ENCODE measurements around the gene PCLO. TPM values are rescaled to one million over a fixed set of nuclear protein-coding genes. Genes with fewer than 3 reads are reported as not detected.

The PCLO gene
- polyA plus RNA-seq, 1 donor (not counting 4 experiments of a cell fraction or from before 2014, with no cell fraction given): 1.8 TPM

- no peak overlapping the region for H3K4me3 ChIP-seq (ENCODE audit: control insufficient read depth in 2 of 3, extremely low read depth in 1 of 3, insufficient read depth in 2 of 3, low read depth in 1 of 3, low read length in 3 of 3)
- no peaks in the 10 kb centered on the region for H3K79me2 ChIP-seq (ENCODE audit: control insufficient read depth, insufficient read depth, low read length)
- no peaks in the 10 kb centered on the region for H3K27me3 ChIP-seq (ENCODE audit: control insufficient read depth, extremely low read depth, insufficient read depth, low read length)
- TF ChIP-seq CTCF (optimal IDR thresholded peaks at IDR 0.05 in 1 of 3, IDR thresholded peaks at IDR 0.05 in 1 of 3, conservative IDR thresholded peaks at IDR 0.05 in 1 of 3; ENCODE audit: extremely low read depth in 1 of 3, insufficient read depth in 2 of 3, low read length in 3 of 3): no peak
- no peak for TF ChIP-seq EZH2 (IDR thresholded peaks at IDR 0.05; ENCODE audit: low read length)
- FAIRE-seq: no peak
- H2AFZ ChIP-seq (ENCODE audit: control insufficient read depth, low read length): no peak overlapping the region
- H3K36me3 ChIP-seq (ENCODE audit: control insufficient read depth in 2 of 2, extremely low read depth in 1 of 2, insufficient read depth in 2 of 2, low read length in 2 of 2): no peaks in the 10 kb centered on the region
- H3K9ac ChIP-seq (ENCODE audit: control insufficient read depth, extremely low read depth, insufficient read depth, low read length): no peak overlapping the region
- dilution Hi-C loops (cut with MboI; ENCODE audit: extremely low pct_ligation_motif_present, low sequenced_read_pairs): no loop called here
- H3K4me1 ChIP-seq (ENCODE audit: control insufficient read depth, extremely low read depth, insufficient read depth, low read length): no peaks in the 10 kb centered on the region
- no peak for DNase-seq (ENCODE audit: low read depth, low spot score)
- no peak overlapping the region for H3K4me2 ChIP-seq (ENCODE audit: control insufficient read depth, extremely low read depth, insufficient read depth, low read depth, low read length)
- H4K20me1 ChIP-seq (ENCODE audit: control insufficient read depth, extremely low read depth, insufficient read depth, low read length): no peaks in the 10 kb centered on the region
- no peaks in the 10 kb centered on the region for H3K9me1 ChIP-seq (ENCODE audit: control insufficient read depth, extremely low read depth, insufficient read depth, low read length)
- no peak overlapping the region for H3K27ac ChIP-seq (ENCODE audit: control insufficient read depth, insufficient read depth, low read length)
- no peaks in the 10 kb centered on the region for H3K9me3 ChIP-seq (ENCODE audit: control insufficient read depth, low read depth, low read length)
Observed at GRCh38 chr7:82840061-82840460, 322.6 kb downstream of the PCLO start.

- dilution Hi-C loops (cut with MboI; ENCODE audit: extremely low pct_ligation_motif_present, low sequenced_read_pairs): no loop called here
- Histone ChIP-seq H2AFZ (ENCODE audit: control insufficient read depth, low read length) (no peak overlapping the region), H3K4me1 (ENCODE audit: control insufficient read depth, extremely low read depth, insufficient read depth, low read length) (no peaks in the 10 kb centered on the region)
Observed at GRCh38 chr7:82839555-82839954, 323.1 kb downstream of the PCLO start.

GRCh38 chr7:82839063-82839462 lies 323.6 kb downstream of the PCLO start:
- no peak for DNase-seq (ENCODE audit: low read depth, low spot score)
- dilution Hi-C loops (cut with MboI; ENCODE audit: extremely low pct_ligation_motif_present, low sequenced_read_pairs): no loop called here

More at GRCh38 chr7:82839555-82839954, 323.1 kb downstream of the PCLO start:
- Histone ChIP-seq H3K9me1 (ENCODE audit: control insufficient read depth, extremely low read depth, insufficient read depth, low read length) (no peaks in the 10 kb centered on the region), H3K4me3 (ENCODE audit: control insufficient read depth in 2 of 3, extremely low read depth in 1 of 3, insufficient read depth in 2 of 3, low read depth in 1 of 3, low read length in 3 of 3) (no peak overlapping the region), H3K27me3 (ENCODE audit: control insufficient read depth, extremely low read depth, insufficient read depth, low read length) (no peaks in the 10 kb centered on the region), H3K4me2 (ENCODE audit: control insufficient read depth, extremely low read depth, insufficient read depth, low read depth, low read length) (no peak overlapping the region), H3K9me3 (ENCODE audit: control insufficient read depth, low read depth, low read length) (no peaks in the 10 kb centered on the region), H3K9ac (ENCODE audit: control insufficient read depth, extremely low read depth, insufficient read depth, low read length) (no peak overlapping the region), H4K20me1 (ENCODE audit: control insufficient read depth, extremely low read depth, insufficient read depth, low read length) (no peaks in the 10 kb centered on the region), H3K27ac (ENCODE audit: control insufficient read depth, insufficient read depth, low read length) (no peak overlapping the region), H3K79me2 (ENCODE audit: control insufficient read depth, insufficient read depth, low read length) (no peaks in the 10 kb centered on the region), H3K36me3 (ENCODE audit: control insufficient read depth in 2 of 2, extremely low read depth in 1 of 2, insufficient read depth in 2 of 2, low read length in 2 of 2) (no peaks in the 10 kb centered on the region)
- no peak for TF ChIP-seq EZH2 (IDR thresholded peaks at IDR 0.05; ENCODE audit: low read length)
- no peak for FAIRE-seq
- no peak for DNase-seq (ENCODE audit: low read depth, low spot score)

More at GRCh38 chr7:82839063-82839462, 323.6 kb downstream of the PCLO start:
- no peak overlapping the region for H2AFZ ChIP-seq (ENCODE audit: control insufficient read depth, low read length)
- H3K4me3 ChIP-seq (ENCODE audit: control insufficient read depth in 2 of 3, extremely low read depth in 1 of 3, insufficient read depth in 2 of 3, low read depth in 1 of 3, low read length in 3 of 3): no peak overlapping the region
- H3K4me1 ChIP-seq (ENCODE audit: control insufficient read depth, extremely low read depth, insufficient read depth, low read length): no peaks in the 10 kb centered on the region
- H3K9me1 ChIP-seq (ENCODE audit: control insufficient read depth, extremely low read depth, insufficient read depth, low read length): no peaks in the 10 kb centered on the region
- no peak overlapping the region for H3K27ac ChIP-seq (ENCODE audit: control insufficient read depth, insufficient read depth, low read length)
- H3K27me3 ChIP-seq (ENCODE audit: control insufficient read depth, extremely low read depth, insufficient read depth, low read length): no peaks in the 10 kb centered on the region
- H3K9ac ChIP-seq (ENCODE audit: control insufficient read depth, extremely low read depth, insufficient read depth, low read length): no peak overlapping the region
- H3K36me3 ChIP-seq (ENCODE audit: control insufficient read depth in 2 of 2, extremely low read depth in 1 of 2, insufficient read depth in 2 of 2, low read length in 2 of 2): no peaks in the 10 kb centered on the region
- H4K20me1 ChIP-seq (ENCODE audit: control insufficient read depth, extremely low read depth, insufficient read depth, low read length): no peaks in the 10 kb centered on the region
- no peak for TF ChIP-seq CTCF (optimal IDR thresholded peaks at IDR 0.05 in 1 of 3, IDR thresholded peaks at IDR 0.05 in 1 of 3, conservative IDR thresholded peaks at IDR 0.05 in 1 of 3; ENCODE audit: extremely low read depth in 1 of 3, insufficient read depth in 2 of 3, low read length in 3 of 3)
- TF ChIP-seq EZH2 (IDR thresholded peaks at IDR 0.05; ENCODE audit: low read length): no peak
- no peak overlapping the region for H3K4me2 ChIP-seq (ENCODE audit: control insufficient read depth, extremely low read depth, insufficient read depth, low read depth, low read length)
- no peaks in the 10 kb centered on the region for H3K9me3 ChIP-seq (ENCODE audit: control insufficient read depth, low read depth, low read length)
- FAIRE-seq: no peak
- no peaks in the 10 kb centered on the region for H3K79me2 ChIP-seq (ENCODE audit: control insufficient read depth, insufficient read depth, low read length)

Measured in keratinocyte (primary cell).